ENCODE data around the gene NHLRC1. TPM values are rescaled to one million over a fixed set of nuclear protein-coding genes. Genes with fewer than 3 reads are reported as not detected.

The NHLRC1 gene
- total RNA-seq, 4 donors from 2014 or later, result 1.7 to 4.9 (median 3.5) TPM

GRCh38 chr6:18101873-18102272, 20.6 kb downstream of the NHLRC1 start:
- intact Hi-C loops (cut with DNase I), result no loop called here
- TF ChIP-seq POLR2A (IDR thresholded peaks at IDR 0.05) (no peak), CTCF (IDR thresholded peaks at IDR 0.05) (no peak)
- Histone ChIP-seq H3K4me1 (peaks cover 0 to 17% of the 10 kb centered on the region in 2 donors), H3K36me3 (no peaks in the 10 kb centered on the region), H3K4me3 (replicated peaks in 1 of 3) (no peak overlapping the region), H3K27me3 (no peaks in the 10 kb centered on the region), H3K9me3 (no peaks in the 10 kb centered on the region), H3K27ac (no peak overlapping the region)
- DNase-seq, result peak in 1 of 2 donors; percentile 11
- 91 to 96% methylated on average over 2 of the region's 2 CpGs for WGBS, 2 donors

- intact Hi-C loops (cut with DNase I), result no loop called here
- Histone ChIP-seq H3K9me3 (no peaks in the 10 kb centered on the region), H3K4me3 (replicated peaks in 1 of 3) (no peak overlapping the region), H3K27ac (no peak overlapping the region), H3K36me3 (no peaks in the 10 kb centered on the region), H3K4me1 (peaks cover 0 to 17% of the 10 kb centered on the region in 2 donors), H3K27me3 (no peaks in the 10 kb centered on the region)
- no peak for DNase-seq
- TF ChIP-seq POLR2A (IDR thresholded peaks at IDR 0.05) (no peak), CTCF (IDR thresholded peaks at IDR 0.05) (no peak)
- WGBS, 2 donors, result 100% methylated on average over 1 of the region's 1 CpG
Measured at GRCh38 chr6:18101271-18101670, 21.2 kb downstream of the NHLRC1 start.

GRCh38 chr6:18100296-18100695, 22.2 kb downstream of the NHLRC1 start:
- no peak for DNase-seq
- no peaks in the 10 kb centered on the region for H3K27me3 ChIP-seq
- H3K4me3 ChIP-seq (replicated peaks in 1 of 3), result no peak overlapping the region
- H3K4me1 ChIP-seq, result peaks cover 0 to 17% of the 10 kb centered on the region in 2 donors
- no peaks in the 10 kb centered on the region for H3K9me3 ChIP-seq
- no peaks in the 10 kb centered on the region for H3K36me3 ChIP-seq
- no peak for TF ChIP-seq CTCF (IDR thresholded peaks at IDR 0.05)
- TF ChIP-seq POLR2A (IDR thresholded peaks at IDR 0.05), result no peak
- WGBS, 2 donors, result 41 to 43% methylated on average over 3 of the region's 3 CpGs
- intact Hi-C loops (cut with DNase I), result no loop called here
- no peak overlapping the region for H3K27ac ChIP-seq

- H3K4me1 ChIP-seq, result peaks cover 0 to 17% of the 10 kb centered on the region in 2 donors
- intact Hi-C loops (cut with DNase I), result no loop called here
- no peak for DNase-seq
- no peak overlapping the region for H3K27ac ChIP-seq
- H3K27me3 ChIP-seq, result no peaks in the 10 kb centered on the region
- no peak overlapping the region for H3K4me3 ChIP-seq (replicated peaks in 1 of 3)
- TF ChIP-seq CTCF (IDR thresholded peaks at IDR 0.05) (no peak), POLR2A (IDR thresholded peaks at IDR 0.05) (no peak)
- 90 to 94% methylated on average over 2 of the region's 2 CpGs for WGBS, 2 donors
- H3K9me3 ChIP-seq, result no peaks in the 10 kb centered on the region
- no peaks in the 10 kb centered on the region for H3K36me3 ChIP-seq
Measured at GRCh38 chr6:18099511-18099910, 23.0 kb downstream of the NHLRC1 start.

GRCh38 chr6:18096423-18096822, 26.1 kb downstream of the NHLRC1 start:
- intact Hi-C loops (cut with DNase I), result no loop called here

More at GRCh38 chr6:18096423-18096822, 26.1 kb downstream of the NHLRC1 start:
- peaks cover 0 to 17% of the 10 kb centered on the region in 2 donors for H3K4me1 ChIP-seq
- H3K9me3 ChIP-seq, result no peaks in the 10 kb centered on the region
- H3K4me3 ChIP-seq (replicated peaks in 1 of 3), result no peak overlapping the region
- TF ChIP-seq POLR2A (IDR thresholded peaks at IDR 0.05) (no peak), CTCF (IDR thresholded peaks at IDR 0.05) (no peak)
- H3K27me3 ChIP-seq, result no peaks in the 10 kb centered on the region
- no peak for DNase-seq
- no peak overlapping the region for H3K27ac ChIP-seq
- no peaks in the 10 kb centered on the region for H3K36me3 ChIP-seq
- 84 to 90% methylated on average over 3 of the region's 3 CpGs for WGBS, 2 donors
